ENCODE measurements around the gene KRAS. TPM values are rescaled to one million over a fixed set of nuclear protein-coding genes. Genes with fewer than 3 reads are reported as not detected.
"Not testable (repeated sequence)": the region's sequence is repeated elsewhere in the genome, so short reads cannot be mapped to it uniquely, and the experiment has no call there.

The KRAS gene
- total RNA-seq (2014; rRNA removed; shearing (Covaris generic); ENCODE audit: low replicate concordance): 3.3 and 6.9 TPM in 2 replicates

GRCh38 chr12:25250744-25251730 lies at the start of gene KRAS:
TSS of gene KRAS (minus strand) at chr12:25250929.
- DNase-seq (ENCODE audit: low read depth): peak; percentile 92
- in situ Hi-C loops (cut with HindIII; ENCODE audit: low pct_unique_long_range_greater_than_20kb, low sequenced_read_pairs): no loop called here

- in situ Hi-C loops (cut with HindIII; ENCODE audit: low pct_unique_long_range_greater_than_20kb, low sequenced_read_pairs): no loop called here
- no peak for DNase-seq (ENCODE audit: low read depth)
Observed at GRCh38 chr12:25296381-25296780, 45.7 kb upstream of the KRAS start.

GRCh38 chr12:25295361-25295760 lies 44.6 kb upstream of the KRAS start:
- in situ Hi-C loops (cut with HindIII; ENCODE audit: low pct_unique_long_range_greater_than_20kb, low sequenced_read_pairs): no loop called here
- DNase-seq (ENCODE audit: low read depth): no peak

- no peak for DNase-seq (ENCODE audit: low read depth)
- in situ Hi-C loops (cut with HindIII; ENCODE audit: low pct_unique_long_range_greater_than_20kb, low sequenced_read_pairs): no loop called here
Observed at GRCh38 chr12:25293653-25294052, 42.9 kb upstream of the KRAS start.

GRCh38 chr12:25292810-25293221 lies 42.1 kb upstream of the KRAS start:
- DNase-seq (ENCODE audit: low read depth); in situ Hi-C loops (cut with HindIII; ENCODE audit: low pct_unique_long_range_greater_than_20kb, low sequenced_read_pairs): not testable (repeated sequence)

GRCh38 chr12:25287610-25288009 lies 36.9 kb upstream of the KRAS start:
- in situ Hi-C loops (cut with HindIII; ENCODE audit: low pct_unique_long_range_greater_than_20kb, low sequenced_read_pairs): no loop called here

GRCh38 chr12:25286837-25287236 lies 36.1 kb upstream of the KRAS start:
- in situ Hi-C loops (cut with HindIII; ENCODE audit: low pct_unique_long_range_greater_than_20kb, low sequenced_read_pairs): no loop called here
- DNase-seq (ENCODE audit: low read depth): no peak

More at GRCh38 chr12:25287610-25288009, 36.9 kb upstream of the KRAS start:
- DNase-seq (ENCODE audit: low read depth): no peak

GRCh38 chr12:25284024-25284423 lies 33.3 kb upstream of the KRAS start:
- in situ Hi-C loops (cut with HindIII; ENCODE audit: low pct_unique_long_range_greater_than_20kb, low sequenced_read_pairs): no loop called here
- DNase-seq (ENCODE audit: low read depth): no peak

GRCh38 chr12:25283006-25283405 lies 32.3 kb upstream of the KRAS start:
- no peak for DNase-seq (ENCODE audit: low read depth)
- in situ Hi-C loops (cut with HindIII; ENCODE audit: low pct_unique_long_range_greater_than_20kb, low sequenced_read_pairs): no loop called here

- in situ Hi-C loops (cut with HindIII; ENCODE audit: low pct_unique_long_range_greater_than_20kb, low sequenced_read_pairs): no loop called here
- no peak for DNase-seq (ENCODE audit: low read depth)
Observed at GRCh38 chr12:25280082-25280481, 29.4 kb upstream of the KRAS start.

- in situ Hi-C loops (cut with HindIII; ENCODE audit: low pct_unique_long_range_greater_than_20kb, low sequenced_read_pairs): no loop called here
Observed at GRCh38 chr12:25278269-25278668, 27.5 kb upstream of the KRAS start.

GRCh38 chr12:25276199-25276937 lies 25.6 kb upstream of the KRAS start:
- peak; percentile 82 for DNase-seq (ENCODE audit: low read depth)
- in situ Hi-C loops (cut with HindIII; ENCODE audit: low pct_unique_long_range_greater_than_20kb, low sequenced_read_pairs): no loop called here

More at GRCh38 chr12:25278269-25278668, 27.5 kb upstream of the KRAS start:
- DNase-seq (ENCODE audit: low read depth): no peak

GRCh38 chr12:25271486-25272098 lies 20.9 kb upstream of the KRAS start:
- DNase-seq (ENCODE audit: low read depth): no peak
- in situ Hi-C loops (cut with HindIII; ENCODE audit: low pct_unique_long_range_greater_than_20kb, low sequenced_read_pairs): no loop called here

- DNase-seq (ENCODE audit: low read depth): no peak
- in situ Hi-C loops (cut with HindIII; ENCODE audit: low pct_unique_long_range_greater_than_20kb, low sequenced_read_pairs): no loop called here
Observed at GRCh38 chr12:25269701-25270100, 19.0 kb upstream of the KRAS start.

- in situ Hi-C loops (cut with HindIII; ENCODE audit: low pct_unique_long_range_greater_than_20kb, low sequenced_read_pairs): no loop called here
- DNase-seq (ENCODE audit: low read depth): no peak
Observed at GRCh38 chr12:25266497-25266896, 15.8 kb upstream of the KRAS start.

- in situ Hi-C loops (cut with HindIII; ENCODE audit: low pct_unique_long_range_greater_than_20kb, low sequenced_read_pairs): no loop called here
Observed at GRCh38 chr12:25264862-25265261, 14.1 kb upstream of the KRAS start.

GRCh38 chr12:25264114-25264513 lies 13.4 kb upstream of the KRAS start:
- DNase-seq (ENCODE audit: low read depth): no peak
- in situ Hi-C loops (cut with HindIII; ENCODE audit: low pct_unique_long_range_greater_than_20kb, low sequenced_read_pairs): no loop called here

More at GRCh38 chr12:25264862-25265261, 14.1 kb upstream of the KRAS start:
- DNase-seq (ENCODE audit: low read depth): no peak

GRCh38 chr12:25263594-25263993 lies 12.9 kb upstream of the KRAS start:
- in situ Hi-C loops (cut with HindIII; ENCODE audit: low pct_unique_long_range_greater_than_20kb, low sequenced_read_pairs): no loop called here
- DNase-seq (ENCODE audit: low read depth): no peak
